B cell (primary cell): ENCODE results near the gene HDAC7. TPM values are rescaled to one million over a fixed set of nuclear protein-coding genes. Genes with fewer than 3 reads are reported as not detected.

Experiments
- ATAC-seq: fragments of 200-7000 bp; cut with Tn5 transposase; one replicate; pipeline ENCODE4 v1.10.0; 2021; ENCODE audit warnings: low read depth, mild to moderate bottlenecking, moderate number of reproducible peaks, moderate library complexity
- CTCF ChIA-PET: fragments of 350-600 bp; sonication (Branson Sonifier 250); formaldehyde crosslinking; loops from one replicate; lab custom pipeline; 2021; ENCODE audit warnings: antibody characterized with exemption, inconsistent platforms; lab: Charles Lee
- POLR2A ChIA-PET: fragments of 350-600 bp; sonication (Branson Sonifier 250); formaldehyde crosslinking; loops from one replicate; lab custom pipeline; 2021; ENCODE audit warnings: antibody characterized with exemption; lab: Charles Lee
- DNase-seq: peaks from one replicate; pipeline ENCODE4 v3.0.0; 2013
- H2AFZ ChIP-seq: 2 replicates; pipeline ENCODE4 v1.6.1; 2012; ENCODE audit warnings: mild to moderate bottlenecking, low read depth, low read length; ENCODE audit not compliant: insufficient read depth, poor library complexity, severe bottlenecking
- H3K27ac ChIP-seq, 2 donors: 1 replicate in 1 of 2; 2 replicates in 1 of 2; pipeline ENCODE4 v1.5.1; 2012 to 2013; ENCODE audit warnings: low read length in 2 of 2, mild to moderate bottlenecking in 2 of 2, moderate library complexity in 1 of 2
- H3K27me3 ChIP-seq, 4 experiments: fragments of 200-600 bp in 1 of 4; sonication (generic) in 1 of 4; replicated peaks in 1 of 4; 1 replicate in 2 of 4; 2 replicates in 2 of 4; pipeline versions ENCODE4 v1.6.1 to v1.7.0; 2013 to 2016; ENCODE audit warnings: low read length in 3 of 4, mild to moderate bottlenecking in 2 of 4, mixed read lengths in 1 of 4, moderate library complexity in 1 of 4; ENCODE audit not compliant: insufficient read depth in 4 of 4, control insufficient read depth in 3 of 4; ENCODE audit errors: control extremely low read depth in 1 of 4
- H3K36me3 ChIP-seq, 2 experiments: replicated peaks in 1 of 2; 1 replicate in 1 of 2; 2 replicates in 1 of 2; pipeline versions ENCODE4 v1.6.1 to v1.7.1; 2013; ENCODE audit warnings: low read length in 1 of 2; ENCODE audit not compliant: insufficient read depth in 2 of 2, control insufficient read depth in 1 of 2; ENCODE audit errors: control extremely low read depth in 1 of 2, extremely low read depth in 1 of 2
- H3K4me1 ChIP-seq, 2 donors: fragments of 200-600 bp in 1 of 2; sonication (generic) in 1 of 2; 1 replicate in 1 of 2; 2 replicates in 1 of 2; pipeline versions ENCODE4 v1.5.1 to v1.6.1; 2013 to 2017; ENCODE audit warnings: low read length in 2 of 2; ENCODE audit not compliant: control insufficient read depth in 2 of 2, insufficient read depth in 2 of 2
- H3K4me2 ChIP-seq: replicated peaks from 2 replicates; pipeline ENCODE3; 2012; ENCODE audit warnings: mild to moderate bottlenecking, low read depth, low read length; ENCODE audit not compliant: poor library complexity, severe bottlenecking
- H3K4me3 ChIP-seq, 5 experiments: fragments of 200-600 bp in 1 of 5; sonication (generic) in 1 of 5; 1 replicate in 3 of 5; 2 replicates in 2 of 5; pipeline versions ENCODE4 v1.5.1 to v1.7.0; 2011 to 2016; ENCODE audit warnings: low read length in 4 of 5, mild to moderate bottlenecking in 4 of 5, low read depth in 2 of 5, control low read depth in 1 of 5, moderate library complexity in 1 of 5; ENCODE audit not compliant: insufficient read depth in 1 of 5; ENCODE audit errors: control extremely low read depth in 1 of 5, extremely low read depth in 1 of 5
- H3K79me2 ChIP-seq: fragments of 200-600 bp; sonication (generic); one replicate; pipeline ENCODE4 v1.6.0; 2016; ENCODE audit warnings: low read length; ENCODE audit not compliant: control insufficient read depth, insufficient read depth
- H3K9ac ChIP-seq: fragments of 200-600 bp; sonication (generic); 2 replicates; pipeline ENCODE4 v1.6.1; 2017; ENCODE audit warnings: mild to moderate bottlenecking, low read length, moderate library complexity
- H3K9me3 ChIP-seq, 3 donors: one replicate each; pipeline versions ENCODE4 v1.6.1 to v1.7.1; 2013; ENCODE audit warnings: low read length in 2 of 3; ENCODE audit not compliant: control insufficient read depth in 2 of 3, insufficient read depth in 1 of 3; ENCODE audit errors: control extremely low read depth in 1 of 3
- H4K20me1 ChIP-seq: 2 replicates; pipeline ENCODE4 v1.6.0; 2012; ENCODE audit warnings: mild to moderate bottlenecking, low read length; ENCODE audit not compliant: insufficient read depth, control insufficient read depth, poor library complexity, severe bottlenecking
- H3K27ac Mint-ChIP-seq: one replicate; pipeline ENCODE4 v1.8.0; 2021; ENCODE audit warnings: mixed read lengths
- H3K27me3 Mint-ChIP-seq: one replicate; pipeline ENCODE4 v1.8.0; 2021; ENCODE audit warnings: mixed read lengths
- H3K4me1 Mint-ChIP-seq: one replicate; pipeline ENCODE4 v1.8.0; 2021; ENCODE audit warnings: mixed read lengths
- H3K4me3 Mint-ChIP-seq: one replicate; pipeline ENCODE4 v1.8.0; 2021; ENCODE audit warnings: mixed read lengths
- H3K9me3 Mint-ChIP-seq: one replicate; pipeline ENCODE4 v1.8.0; 2022; ENCODE audit warnings: mixed read lengths; ENCODE audit not compliant: insufficient read depth
- EZH2 ChIP-seq: IDR thresholded peaks from 2 replicates; pipeline ENCODE4 v1.6.1; 2012; ENCODE audit warnings: borderline replicate concordance, low read depth, mild to moderate bottlenecking, moderate library complexity, low read length; ENCODE audit not compliant: insufficient read depth, poor library complexity, severe bottlenecking
- WGBS: methylation state at CpG from one replicate; pipeline ENCODE4 v1.1.5; 2013; ENCODE audit warnings: missing lambda C conversion rate; ENCODE audit not compliant: insufficient coverage; 5-methylcytosine and 5-hydroxymethylcytosine counted together
- intact Hi-C: fragments of 100-400 bp; cut with micrococcal nuclease; formaldehyde crosslinking; loops from one replicate; pipeline ENCODE4 v1.10.0; 2022
- polyA plus RNA-seq: library from polyadenylated mRNA; depleted of rRNA; stranded (reverse); fragments of >200 nt; gene quantifications from 2 replicates; pipeline ENCODE4 v1.2.3, GENCODE V29; 2012
- total RNA-seq, 2 donors: library from RNA; stranded (reverse); fragments of 120-200 nt in 1 of 2; gene quantifications; 1 replicate in 1 of 2; 2 replicates in 1 of 2; pipeline versions ENCODE4 v1.2.3 to v1.2.4, GENCODE V29; 2013 to 2022
- TF ChIP-seq, protein P1 (sequence below): fragments of 200-600 bp; IDR thresholded peaks from one replicate; pipeline ENCODE4 v1.8.0; 2022; ENCODE audit warnings: antibody characterized with exemption, mild to moderate bottlenecking

The HDAC7 gene
- total and polyA plus RNA-seq, 2 donors (not counting 1 experiment from before 2014, with no cell fraction given): 87.2 to 178 TPM

DNA sequence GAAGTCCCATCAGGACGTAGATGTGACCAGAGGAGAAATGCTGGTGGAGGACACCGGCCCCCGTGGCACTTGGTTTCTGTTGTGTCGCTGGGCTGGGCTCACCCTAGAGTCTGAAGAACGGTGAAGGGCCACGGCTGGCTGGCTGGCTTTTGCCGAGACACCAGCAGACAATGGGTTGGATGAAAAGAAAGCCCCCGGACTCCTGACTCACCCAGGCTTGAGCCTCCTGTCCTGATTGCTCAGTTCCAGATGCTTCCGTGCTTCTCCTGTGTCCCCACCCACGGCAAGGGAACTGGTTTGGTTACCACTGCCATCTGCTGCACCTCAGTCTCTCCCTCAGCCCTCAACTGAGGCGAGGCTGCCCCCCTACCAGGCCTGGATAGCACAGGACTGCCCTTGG lies 84.1 kb downstream of the HDAC7 start:
- Mint-ChIP-seq H3K27ac (no peak overlapping the region), H3K27me3 (no peaks in the 10 kb centered on the region), H3K9me3 (no peaks in the 10 kb centered on the region), H3K4me3 (no peak overlapping the region), H3K4me1 (peaks cover 25% of the 10 kb centered on the region)
- ChIA-PET CTCF (interaction anchor here (2.1 to 15.0 kb wide), 4 partner anchors 7 to 103 kb away, joined by 9 to 515 read pairs (median 200); partner anchors contain the start of genes RPAP3 and SLC48A1), POLR2A (no interaction called here)
- H3K27me3 ChIP-seq: no peaks in the 10 kb centered on the region
- intact Hi-C loops: no loop called here
- no peak overlapping the region for H2AFZ ChIP-seq
- no peaks in the 10 kb centered on the region for H3K36me3 ChIP-seq
- 96% methylated on average over 11 of the region's 11 CpGs for WGBS
- H3K4me1 ChIP-seq: peaks cover 16 to 25% of the 10 kb centered on the region in 2 donors
- H3K9me3 ChIP-seq: peaks cover 0 to 9% (median 0%) of the 10 kb centered on the region in 3 donors
- no peak overlapping the region for H3K4me3 ChIP-seq
- ATAC-seq (no peak), DNase-seq (no peak)
- TF ChIP-seq EZH2: no peak
- TF ChIP-seq, protein P1, sequence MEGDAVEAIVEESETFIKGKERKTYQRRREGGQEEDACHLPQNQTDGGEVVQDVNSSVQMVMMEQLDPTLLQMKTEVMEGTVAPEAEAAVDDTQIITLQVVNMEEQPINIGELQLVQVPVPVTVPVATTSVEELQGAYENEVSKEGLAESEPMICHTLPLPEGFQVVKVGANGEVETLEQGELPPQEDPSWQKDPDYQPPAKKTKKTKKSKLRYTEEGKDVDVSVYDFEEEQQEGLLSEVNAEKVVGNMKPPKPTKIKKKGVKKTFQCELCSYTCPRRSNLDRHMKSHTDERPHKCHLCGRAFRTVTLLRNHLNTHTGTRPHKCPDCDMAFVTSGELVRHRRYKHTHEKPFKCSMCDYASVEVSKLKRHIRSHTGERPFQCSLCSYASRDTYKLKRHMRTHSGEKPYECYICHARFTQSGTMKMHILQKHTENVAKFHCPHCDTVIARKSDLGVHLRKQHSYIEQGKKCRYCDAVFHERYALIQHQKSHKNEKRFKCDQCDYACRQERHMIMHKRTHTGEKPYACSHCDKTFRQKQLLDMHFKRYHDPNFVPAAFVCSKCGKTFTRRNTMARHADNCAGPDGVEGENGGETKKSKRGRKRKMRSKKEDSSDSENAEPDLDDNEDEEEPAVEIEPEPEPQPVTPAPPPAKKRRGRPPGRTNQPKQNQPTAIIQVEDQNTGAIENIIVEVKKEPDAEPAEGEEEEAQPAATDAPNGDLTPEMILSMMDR: no peak
- H3K4me2 ChIP-seq: no peak overlapping the region
- H3K79me2 ChIP-seq: no peaks in the 10 kb centered on the region
- no peak overlapping the region for H3K9ac ChIP-seq
- no peaks in the 10 kb centered on the region for H4K20me1 ChIP-seq
- no peak overlapping the region for H3K27ac ChIP-seq

DNA sequence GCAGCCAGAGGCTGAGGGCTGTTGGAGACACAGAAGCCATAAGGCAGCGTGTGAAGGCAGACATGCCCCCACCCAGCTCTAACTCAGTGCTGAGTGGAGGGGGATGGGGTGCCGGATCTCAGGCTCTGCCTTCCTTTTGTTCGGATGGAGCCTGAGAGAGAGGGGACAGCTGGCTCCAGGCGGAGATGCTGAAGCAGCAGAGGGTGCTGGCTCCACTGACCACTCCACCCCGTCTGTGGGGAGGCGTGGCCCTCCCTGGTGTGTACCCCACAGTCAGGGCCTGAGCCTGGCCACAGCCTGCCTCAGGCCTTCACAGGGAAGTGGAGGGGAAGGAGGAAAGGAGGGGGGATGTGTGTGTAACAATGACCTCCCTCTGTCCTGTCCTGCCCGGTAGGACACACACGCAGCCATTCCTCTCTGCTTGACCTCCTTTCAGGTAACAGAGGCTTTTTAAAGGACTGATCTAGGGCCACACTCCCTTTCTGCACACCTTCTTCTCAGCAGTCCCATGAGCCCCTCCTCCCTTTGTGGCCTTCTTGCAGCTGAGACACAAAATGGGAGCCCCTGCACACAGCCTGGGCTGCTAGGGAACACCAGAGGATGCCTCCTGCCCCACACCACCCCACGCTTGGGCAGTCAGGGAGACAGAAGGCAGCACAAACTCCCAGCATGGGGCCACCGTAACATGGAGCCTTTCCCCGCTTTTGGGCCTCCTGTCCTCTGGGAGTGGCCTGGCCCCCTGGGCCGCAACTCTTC lies 84.8 kb downstream of the HDAC7 start:
- Histone ChIP-seq H3K4me3 (no peak overlapping the region), H4K20me1 (no peaks in the 10 kb centered on the region), H3K36me3 (no peaks in the 10 kb centered on the region), H2AFZ (no peak overlapping the region), H3K27ac (no peak overlapping the region), H3K27me3 (no peaks in the 10 kb centered on the region), H3K9ac (no peak overlapping the region), H3K4me2 (no peak overlapping the region), H3K9me3 (peaks cover 0 to 5% (median 0%) of the 10 kb centered on the region in 3 donors), H3K4me1 (peaks cover 9 to 18% of the 10 kb centered on the region in 2 donors), H3K79me2 (no peaks in the 10 kb centered on the region)
- no peak for ATAC-seq
- ChIA-PET CTCF (interaction anchor here (1.4 to 13.2 kb wide), 5 partner anchors 8 to 33 kb away, joined by 3 to 270 read pairs (median 34); partner anchors contain the start of gene RPAP3), POLR2A (no interaction called here)
- H3K4me1 Mint-ChIP-seq: peaks cover 17% of the 10 kb centered on the region
- WGBS: 93% methylated on average over 11 of the region's 12 CpGs
- no peaks in the 10 kb centered on the region for H3K27me3 Mint-ChIP-seq
- DNase-seq: no peak
- TF ChIP-seq, protein P1: no peak
- no peak for TF ChIP-seq EZH2
- H3K27ac Mint-ChIP-seq: no peak overlapping the region
- no peaks in the 10 kb centered on the region for H3K9me3 Mint-ChIP-seq
- H3K4me3 Mint-ChIP-seq: no peak overlapping the region
- intact Hi-C loops: no loop called here
